Fibroblast of pulmonary artery (primary cell): ENCODE measurements around the gene TENM4.

ENCODE experiments used
- DNase-seq: peaks from one replicate; pipeline ENCODE4 v3.0.0-alpha.2; 2010; ENCODE audit warnings: low read depth
- H3K4me3 ChIP-seq: replicated peaks from 2 replicates; pipeline ENCODE4 v1.5.1; 2011; ENCODE audit warnings: low read depth, mild to moderate bottlenecking, control low read depth, low read length, moderate library complexity
- TF ChIP-seq, protein P1 (sequence below): IDR thresholded peaks from 2 replicates; pipeline ENCODE4 v1.5.1; 2011; ENCODE audit warnings: mild to moderate bottlenecking, control low read depth, low read length, inconsistent platforms; ENCODE audit errors: missing control alignments

Gene TENM4

DNA sequence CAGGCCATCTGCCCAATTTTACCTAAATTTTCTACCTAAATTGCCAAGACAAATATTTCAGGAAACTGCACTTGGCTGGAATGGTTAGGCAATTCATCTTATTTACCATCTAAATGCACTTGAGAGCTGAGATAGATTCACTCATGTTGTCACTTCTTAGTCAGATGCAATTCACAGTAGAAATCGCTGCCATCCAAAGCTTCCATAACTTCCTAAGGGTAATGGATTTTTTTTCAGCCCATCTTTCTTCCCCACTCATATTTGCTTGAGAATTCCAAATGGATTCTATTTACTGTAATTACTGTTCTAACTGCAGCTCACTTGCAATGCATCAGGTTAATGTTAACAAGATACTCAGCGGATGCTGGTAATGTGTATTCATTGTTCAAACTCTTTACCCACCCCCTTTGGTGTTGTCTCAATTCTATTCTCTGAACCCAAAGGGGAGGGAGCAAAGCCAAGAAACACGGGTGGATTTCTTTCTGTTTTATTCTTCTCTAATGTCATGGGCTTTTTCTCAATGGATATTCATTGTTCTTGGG lies 96.0 kb downstream of the TENM4 start:
- no peak for DNase-seq
- TF ChIP-seq, protein P1, sequence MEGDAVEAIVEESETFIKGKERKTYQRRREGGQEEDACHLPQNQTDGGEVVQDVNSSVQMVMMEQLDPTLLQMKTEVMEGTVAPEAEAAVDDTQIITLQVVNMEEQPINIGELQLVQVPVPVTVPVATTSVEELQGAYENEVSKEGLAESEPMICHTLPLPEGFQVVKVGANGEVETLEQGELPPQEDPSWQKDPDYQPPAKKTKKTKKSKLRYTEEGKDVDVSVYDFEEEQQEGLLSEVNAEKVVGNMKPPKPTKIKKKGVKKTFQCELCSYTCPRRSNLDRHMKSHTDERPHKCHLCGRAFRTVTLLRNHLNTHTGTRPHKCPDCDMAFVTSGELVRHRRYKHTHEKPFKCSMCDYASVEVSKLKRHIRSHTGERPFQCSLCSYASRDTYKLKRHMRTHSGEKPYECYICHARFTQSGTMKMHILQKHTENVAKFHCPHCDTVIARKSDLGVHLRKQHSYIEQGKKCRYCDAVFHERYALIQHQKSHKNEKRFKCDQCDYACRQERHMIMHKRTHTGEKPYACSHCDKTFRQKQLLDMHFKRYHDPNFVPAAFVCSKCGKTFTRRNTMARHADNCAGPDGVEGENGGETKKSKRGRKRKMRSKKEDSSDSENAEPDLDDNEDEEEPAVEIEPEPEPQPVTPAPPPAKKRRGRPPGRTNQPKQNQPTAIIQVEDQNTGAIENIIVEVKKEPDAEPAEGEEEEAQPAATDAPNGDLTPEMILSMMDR, result no peak
- no peak overlapping the region for H3K4me3 ChIP-seq

DNA sequence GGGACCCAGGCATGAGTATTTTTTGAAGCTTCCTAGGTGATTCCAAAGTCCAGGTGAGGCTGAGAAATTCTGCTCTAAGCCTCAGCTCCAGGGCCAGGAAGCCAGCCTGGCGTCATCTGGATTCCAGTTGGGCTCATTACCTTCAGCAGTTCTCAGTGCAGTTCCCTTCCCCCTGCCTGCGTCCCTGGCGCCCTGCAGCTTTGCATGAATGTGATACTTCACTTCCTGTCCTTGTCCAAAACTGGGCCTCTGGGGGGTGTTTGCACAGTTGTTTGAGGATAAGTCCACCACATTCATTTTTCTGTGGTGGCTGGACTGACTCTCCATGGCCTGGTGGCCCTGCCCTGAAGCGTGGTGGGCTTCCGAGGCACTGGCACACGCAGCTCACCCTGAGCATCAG lies 98.1 kb downstream of the TENM4 start:
- H3K4me3 ChIP-seq, result no peak overlapping the region
- no peak for DNase-seq
- TF ChIP-seq, protein P1, result no peak

DNA sequence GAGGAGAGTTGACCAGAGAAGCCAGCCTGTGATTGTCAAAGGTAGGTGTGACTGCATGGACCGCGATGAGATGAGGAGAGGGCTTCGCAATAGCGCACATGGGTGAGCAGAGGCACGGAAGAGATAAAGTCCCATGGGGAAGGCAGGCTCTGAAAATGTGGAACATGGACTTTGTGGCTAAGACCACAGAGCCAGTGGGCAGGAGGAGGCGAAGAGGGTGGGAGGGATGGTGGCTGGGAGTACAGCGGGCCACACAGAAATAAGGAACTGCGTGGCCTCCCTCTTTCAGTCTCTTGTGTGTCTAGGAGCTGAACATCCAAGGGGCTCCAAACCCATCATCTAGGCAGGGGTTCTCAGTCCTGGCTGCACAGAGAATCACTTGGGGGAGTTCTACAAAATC lies 98.6 kb downstream of the TENM4 start:
- TF ChIP-seq, protein P1, result no peak
- no peak for DNase-seq
- H3K4me3 ChIP-seq, result no peak overlapping the region

DNA sequence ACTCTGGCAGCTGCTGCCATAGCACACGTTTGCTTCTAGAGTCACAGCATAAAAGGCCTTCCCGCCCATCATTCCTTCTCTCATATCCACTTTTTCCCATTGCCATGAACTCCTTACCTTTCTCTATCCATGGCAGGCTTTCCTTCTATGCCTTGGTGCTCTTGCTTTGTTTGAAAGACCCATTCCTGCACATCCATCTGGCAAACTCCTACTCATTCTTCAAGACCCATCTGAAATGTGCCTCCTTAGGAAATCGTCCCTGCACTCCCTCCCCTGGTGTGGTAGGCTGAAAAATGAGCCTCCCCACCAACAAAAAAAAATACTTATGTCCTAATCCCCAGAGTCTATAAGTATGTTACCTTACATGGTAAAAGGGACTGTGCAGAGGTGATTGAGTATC lies 100.3 kb downstream of the TENM4 start:
- TF ChIP-seq, protein P1, result no peak
- no peak overlapping the region for H3K4me3 ChIP-seq
- no peak for DNase-seq

DNA sequence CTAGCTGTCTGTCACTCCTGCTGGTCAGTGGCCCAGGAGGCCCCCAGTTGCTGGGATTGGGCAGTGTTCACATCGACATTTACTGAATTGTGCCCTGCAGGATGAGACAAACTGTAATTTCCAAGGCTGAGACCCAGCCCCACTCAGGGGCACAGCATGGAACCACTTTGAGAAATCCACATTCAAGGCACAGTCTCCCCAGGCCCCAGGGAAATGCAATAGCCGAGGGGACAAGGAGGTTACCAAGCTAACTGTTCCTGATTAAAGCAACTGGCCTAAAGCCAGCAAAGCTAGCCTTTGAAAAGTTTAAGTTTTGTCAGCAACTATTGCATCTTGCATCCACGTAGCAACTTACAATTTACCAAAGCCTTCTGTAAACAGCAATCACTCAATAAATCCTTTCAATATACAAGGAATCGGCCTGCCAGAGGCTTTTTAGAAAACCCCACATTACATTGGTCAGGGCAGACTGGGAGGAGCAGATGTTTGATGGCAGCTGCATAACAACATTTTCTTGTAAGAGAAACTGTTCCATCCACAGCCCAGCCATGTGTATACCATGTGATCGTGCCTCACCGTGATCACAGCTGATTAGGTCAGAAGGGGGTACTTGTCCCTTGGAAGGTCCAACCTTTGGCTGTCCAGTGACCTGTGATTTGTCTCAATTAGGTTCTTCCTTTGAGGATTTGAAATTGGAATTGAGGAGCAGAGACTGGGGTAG lies 103.9 kb downstream of the TENM4 start:
- DNase-seq, result no peak
- TF ChIP-seq, protein P1, result no peak
- H3K4me3 ChIP-seq, result no peak overlapping the region

DNA sequence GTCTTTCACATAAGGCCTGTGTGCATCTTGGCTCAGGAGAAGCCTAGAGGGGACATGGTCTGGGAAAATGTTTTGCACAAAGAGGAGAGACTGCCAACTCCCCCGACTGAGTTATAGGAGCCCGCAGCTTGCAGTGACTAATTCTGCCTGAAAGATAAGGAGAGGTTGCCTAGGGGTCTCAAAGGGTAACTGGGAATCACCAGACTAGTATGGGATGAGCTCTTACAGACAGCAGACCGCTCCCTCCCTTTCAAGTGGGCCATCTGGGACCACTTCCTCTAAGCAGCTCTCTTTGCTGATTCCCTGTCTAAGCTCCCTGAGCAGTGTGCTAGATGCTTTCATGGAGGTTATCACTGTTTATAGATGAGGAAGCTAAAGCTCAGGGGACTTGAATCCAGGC lies 105.1 kb downstream of the TENM4 start:
- TF ChIP-seq, protein P1, result no peak
- no peak for DNase-seq
- H3K4me3 ChIP-seq, result no peak overlapping the region

DNA sequence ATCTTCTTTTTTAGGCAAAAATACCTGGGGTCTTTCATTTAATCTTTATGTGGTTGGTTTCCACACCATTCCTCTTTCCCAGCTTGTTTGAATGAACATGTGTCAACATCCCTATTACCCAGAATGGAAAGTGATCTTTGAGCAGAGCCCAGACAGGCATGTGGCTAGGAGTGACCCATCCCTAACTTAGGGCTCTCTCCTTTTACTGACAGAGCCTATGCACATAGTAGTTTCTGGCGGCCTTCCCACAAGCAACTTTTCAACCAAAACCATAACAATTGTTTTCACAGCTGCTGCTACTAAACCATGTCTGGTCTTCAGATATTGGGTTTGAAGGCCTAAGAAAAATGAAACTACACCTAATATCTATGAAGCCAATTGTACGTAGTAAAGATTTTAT lies 107.5 kb downstream of the TENM4 start:
- TF ChIP-seq, protein P1, result no peak

More for the DNA sequence above, 107.5 kb downstream of the TENM4 start:
- H3K4me3 ChIP-seq, result no peak overlapping the region
- DNase-seq, result no peak
